ENCODE measurements around the gene VEPH1. TPM values are rescaled to one million over a fixed set of nuclear protein-coding genes. Genes with fewer than 3 reads are reported as not detected.

VEPH1 gene
- total and polyA plus RNA-seq, 5 donors from 2014 or later, result 2.6 TPM; not detected in 4

DNA sequence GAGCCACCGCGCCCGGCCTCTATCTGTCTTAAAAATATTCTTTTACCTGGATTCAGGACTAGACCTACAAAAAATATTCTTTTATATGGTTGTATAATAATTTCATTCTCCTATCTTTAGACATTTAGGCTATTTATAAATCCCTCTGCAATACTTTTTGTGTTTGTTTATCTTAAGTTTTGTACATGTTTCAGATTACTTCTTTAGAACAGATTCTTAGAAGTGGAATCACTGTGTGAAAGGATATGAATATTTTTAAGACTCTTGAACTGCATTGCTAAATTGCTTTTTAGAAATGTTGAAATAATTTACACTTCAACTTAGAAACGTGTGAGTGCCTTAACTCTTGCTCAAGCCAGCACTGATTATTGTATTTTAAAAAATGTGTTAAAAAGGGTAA, 197.8 kb downstream of the VEPH1 start:
- no peaks in the 10 kb centered on the region for H3K36me3 Mint-ChIP-seq
- no peaks in the 10 kb centered on the region for H3K9me3 Mint-ChIP-seq
- DNase-seq (no peak), ATAC-seq (ENCODE audit: low read depth in 2 of 2) (no peak)
- Histone ChIP-seq H3K9me3 (ENCODE audit: control insufficient read depth in 2 of 2, low read length in 2 of 2) (no peaks in the 10 kb centered on the region), H3K36me3 (ENCODE audit: control insufficient read depth, insufficient read depth, low read length) (no peaks in the 10 kb centered on the region), H3K27me3 (ENCODE audit: control insufficient read depth, insufficient read depth, low read length) (no peaks in the 10 kb centered on the region), H3K4me1 (ENCODE audit: control insufficient read depth, insufficient read depth, low read length, poor library complexity, severe bottlenecking) (no peaks in the 10 kb centered on the region), H3K27ac (ENCODE audit: insufficient read depth, low read length, poor library complexity, severe bottlenecking) (no peak overlapping the region), H3K4me3 (ENCODE audit: low read depth, low read length) (no peak overlapping the region)
- peaks cover 2% of the 10 kb centered on the region for H3K27me3 Mint-ChIP-seq
- no peak overlapping the region for H3K27ac Mint-ChIP-seq
- H3K4me1 Mint-ChIP-seq, result peaks cover 0 to 2% (median 0%) of the 10 kb centered on the region in 4 donors
- H3K4me3 Mint-ChIP-seq, result no peak overlapping the region

DNA sequence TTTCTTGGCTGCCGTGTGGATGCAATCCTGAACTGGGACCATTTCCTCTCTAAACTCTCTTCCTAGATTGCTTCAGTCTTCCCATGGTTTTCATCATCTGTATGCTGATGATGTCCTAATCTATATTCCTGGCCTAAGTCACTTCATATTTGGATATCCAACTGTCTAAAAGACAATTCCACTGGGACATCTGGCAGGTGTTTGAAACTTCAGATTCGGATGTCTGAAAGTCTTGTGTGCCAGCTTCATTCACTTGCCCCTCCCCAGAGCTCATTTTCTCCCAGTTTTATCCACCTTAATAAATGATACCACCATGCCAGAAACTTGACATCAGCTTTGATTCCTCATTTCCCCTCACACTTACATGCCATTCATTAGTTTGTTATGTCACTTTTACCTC, 201.5 kb downstream of the VEPH1 start:
- Mint-ChIP-seq H3K4me3 (no peak overlapping the region), H3K9me3 (no peaks in the 10 kb centered on the region), H3K4me1 (peaks cover 0 to 2% (median 0%) of the 10 kb centered on the region in 4 donors), H3K27ac (no peak overlapping the region), H3K36me3 (no peaks in the 10 kb centered on the region), H3K27me3 (no peaks in the 10 kb centered on the region)
- no peak overlapping the region for H3K4me3 ChIP-seq (ENCODE audit: low read depth, low read length)
- no peaks in the 10 kb centered on the region for H3K9me3 ChIP-seq (ENCODE audit: control insufficient read depth in 2 of 2, low read length in 2 of 2)
- DNase-seq (no peak), ATAC-seq (ENCODE audit: low read depth in 2 of 2) (no peak)
- H3K4me1 ChIP-seq (ENCODE audit: control insufficient read depth, insufficient read depth, low read length, poor library complexity, severe bottlenecking), result no peaks in the 10 kb centered on the region
- no peaks in the 10 kb centered on the region for H3K36me3 ChIP-seq (ENCODE audit: control insufficient read depth, insufficient read depth, low read length)
- no peak overlapping the region for H3K27ac ChIP-seq (ENCODE audit: insufficient read depth, low read length, poor library complexity, severe bottlenecking)
- H3K27me3 ChIP-seq (ENCODE audit: control insufficient read depth, insufficient read depth, low read length), result no peaks in the 10 kb centered on the region

DNA sequence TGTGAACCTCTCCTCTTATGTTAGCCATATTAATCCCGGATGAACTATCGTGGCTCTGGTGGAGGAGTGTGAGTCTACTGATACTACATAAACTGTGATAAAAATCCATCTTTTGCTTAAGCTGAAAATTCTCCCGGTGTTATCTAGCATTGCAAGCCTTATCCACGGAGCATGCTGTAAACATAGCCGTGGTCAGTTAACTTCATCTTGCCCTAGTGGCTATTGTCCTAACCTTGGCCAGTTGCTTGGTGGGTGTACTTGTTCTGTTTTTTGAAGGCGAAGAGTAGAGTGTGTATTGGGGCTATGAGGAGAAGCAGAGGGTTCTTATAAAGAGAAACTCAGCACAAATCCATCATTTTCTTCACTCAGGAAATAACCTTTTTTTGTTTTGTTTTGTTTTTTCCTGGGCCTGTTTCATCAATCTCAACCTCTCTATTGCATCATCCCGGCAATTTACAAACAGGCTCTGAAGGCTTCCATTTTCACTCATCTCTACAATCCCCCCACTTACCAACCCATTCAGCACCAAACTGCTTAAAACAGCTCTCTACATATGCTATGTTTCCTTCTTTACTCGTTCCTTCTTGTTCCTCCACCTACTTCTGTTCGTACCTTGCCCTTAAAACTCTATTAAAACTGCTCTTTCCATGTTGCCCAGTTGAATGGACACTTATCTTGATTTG, 202.1 kb downstream of the VEPH1 start:
- H3K36me3 Mint-ChIP-seq, result no peaks in the 10 kb centered on the region
- ATAC-seq (ENCODE audit: low read depth in 2 of 2) (no peak), DNase-seq (no peak)
- H3K4me3 Mint-ChIP-seq, result no peak overlapping the region
- Histone ChIP-seq H3K36me3 (ENCODE audit: control insufficient read depth, insufficient read depth, low read length) (no peaks in the 10 kb centered on the region), H3K27me3 (ENCODE audit: control insufficient read depth, insufficient read depth, low read length) (no peaks in the 10 kb centered on the region), H3K9me3 (ENCODE audit: control insufficient read depth in 2 of 2, low read length in 2 of 2) (no peaks in the 10 kb centered on the region), H3K4me1 (ENCODE audit: control insufficient read depth, insufficient read depth, low read length, poor library complexity, severe bottlenecking) (no peaks in the 10 kb centered on the region), H3K4me3 (ENCODE audit: low read depth, low read length) (no peak overlapping the region), H3K27ac (ENCODE audit: insufficient read depth, low read length, poor library complexity, severe bottlenecking) (no peak overlapping the region)
- no peaks in the 10 kb centered on the region for H3K9me3 Mint-ChIP-seq
- H3K27ac Mint-ChIP-seq, result no peak overlapping the region
- no peaks in the 10 kb centered on the region for H3K27me3 Mint-ChIP-seq
- H3K4me1 Mint-ChIP-seq, result peaks cover 0 to 2% (median 0%) of the 10 kb centered on the region in 4 donors

- no peaks in the 10 kb centered on the region for H3K36me3 Mint-ChIP-seq
- no peak overlapping the region for H3K27ac Mint-ChIP-seq
- ATAC-seq (ENCODE audit: low read depth in 2 of 2) (no peak), DNase-seq (no peak)
- H3K9me3 Mint-ChIP-seq, result no peaks in the 10 kb centered on the region
- Histone ChIP-seq H3K4me1 (ENCODE audit: control insufficient read depth, insufficient read depth, low read length, poor library complexity, severe bottlenecking) (no peaks in the 10 kb centered on the region), H3K9me3 (ENCODE audit: control insufficient read depth in 2 of 2, low read length in 2 of 2) (no peaks in the 10 kb centered on the region), H3K4me3 (ENCODE audit: low read depth, low read length) (no peak overlapping the region), H3K36me3 (ENCODE audit: control insufficient read depth, insufficient read depth, low read length) (no peaks in the 10 kb centered on the region), H3K27ac (ENCODE audit: insufficient read depth, low read length, poor library complexity, severe bottlenecking) (no peak overlapping the region), H3K27me3 (ENCODE audit: control insufficient read depth, insufficient read depth, low read length) (no peaks in the 10 kb centered on the region)
- peaks cover 0 to 2% (median 0%) of the 10 kb centered on the region in 4 donors for H3K4me1 Mint-ChIP-seq
- no peaks in the 10 kb centered on the region for H3K27me3 Mint-ChIP-seq
- no peak overlapping the region for H3K4me3 Mint-ChIP-seq
Measured at GRCh38 chr3:157300094-157300493, 203.1 kb downstream of the VEPH1 start.

DNA sequence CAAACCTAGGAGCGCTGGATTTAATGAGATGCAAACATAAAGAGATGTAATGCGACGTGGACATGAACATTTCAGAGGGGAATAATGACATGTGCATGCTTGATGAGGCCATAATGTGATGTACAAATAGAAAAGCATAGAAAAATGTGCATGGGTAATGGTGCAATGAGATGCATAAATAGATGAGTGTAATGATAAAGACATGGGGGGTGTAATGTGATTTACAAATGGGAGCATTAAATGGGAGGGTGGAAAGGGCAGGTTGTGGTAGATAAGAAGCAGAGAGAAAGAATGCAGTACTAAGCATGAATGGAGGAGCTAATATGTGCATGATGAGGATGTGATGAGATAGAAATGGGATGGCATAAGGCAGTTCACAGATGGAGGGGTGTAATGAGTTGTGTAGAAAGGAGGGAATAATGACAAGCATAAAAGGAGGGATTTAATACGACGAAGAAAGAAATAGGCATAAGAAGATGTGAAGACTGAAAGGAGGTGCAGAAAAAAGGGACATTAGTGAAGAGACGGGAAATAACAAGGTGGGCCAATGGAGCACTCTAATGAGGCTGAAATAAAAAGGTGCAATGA, 205.8 kb downstream of the VEPH1 start:
- H3K27me3 Mint-ChIP-seq, result no peaks in the 10 kb centered on the region
- Histone ChIP-seq H3K4me1 (ENCODE audit: control insufficient read depth, insufficient read depth, low read length, poor library complexity, severe bottlenecking) (no peaks in the 10 kb centered on the region), H3K4me3 (ENCODE audit: low read depth, low read length) (no peak overlapping the region), H3K9me3 (ENCODE audit: control insufficient read depth in 2 of 2, low read length in 2 of 2) (no peaks in the 10 kb centered on the region), H3K36me3 (ENCODE audit: control insufficient read depth, insufficient read depth, low read length) (no peaks in the 10 kb centered on the region), H3K27ac (ENCODE audit: insufficient read depth, low read length, poor library complexity, severe bottlenecking) (no peak overlapping the region), H3K27me3 (ENCODE audit: control insufficient read depth, insufficient read depth, low read length) (no peaks in the 10 kb centered on the region)
- no peaks in the 10 kb centered on the region for H3K36me3 Mint-ChIP-seq
- H3K4me3 Mint-ChIP-seq, result no peak overlapping the region
- no peak overlapping the region for H3K27ac Mint-ChIP-seq
- no peaks in the 10 kb centered on the region for H3K9me3 Mint-ChIP-seq
- no peaks in the 10 kb centered on the region for H3K4me1 Mint-ChIP-seq
- DNase-seq (no peak), ATAC-seq (ENCODE audit: low read depth in 2 of 2) (no peak)

GRCh38 chr3:157294953-157295352, 208.3 kb downstream of the VEPH1 start:
- no peak for ATAC-seq (ENCODE audit: low read depth in 2 of 2)
- Histone ChIP-seq H3K4me1 (ENCODE audit: control insufficient read depth, insufficient read depth, low read length, poor library complexity, severe bottlenecking) (no peaks in the 10 kb centered on the region), H3K9me3 (ENCODE audit: control insufficient read depth in 2 of 2, low read length in 2 of 2) (no peaks in the 10 kb centered on the region), H3K36me3 (ENCODE audit: control insufficient read depth, insufficient read depth, low read length) (no peaks in the 10 kb centered on the region), H3K27me3 (ENCODE audit: control insufficient read depth, insufficient read depth, low read length) (no peaks in the 10 kb centered on the region), H3K27ac (ENCODE audit: insufficient read depth, low read length, poor library complexity, severe bottlenecking) (no peak overlapping the region), H3K4me3 (ENCODE audit: low read depth, low read length) (no peak overlapping the region)
- H3K9me3 Mint-ChIP-seq, result no peaks in the 10 kb centered on the region
- H3K4me1 Mint-ChIP-seq, result no peaks in the 10 kb centered on the region
- H3K4me3 Mint-ChIP-seq, result no peak overlapping the region
- H3K27ac Mint-ChIP-seq, result no peak overlapping the region
- no peaks in the 10 kb centered on the region for H3K27me3 Mint-ChIP-seq
- H3K36me3 Mint-ChIP-seq, result no peaks in the 10 kb centered on the region
- no peak for DNase-seq

- DNase-seq (no peak), ATAC-seq (ENCODE audit: low read depth in 2 of 2) (no peak)
- no peaks in the 10 kb centered on the region for H3K36me3 ChIP-seq (ENCODE audit: control insufficient read depth, insufficient read depth, low read length)
- H3K27ac Mint-ChIP-seq, result no peak overlapping the region
- H3K9me3 ChIP-seq (ENCODE audit: control insufficient read depth in 2 of 2, low read length in 2 of 2), result no peaks in the 10 kb centered on the region
- H3K4me1 ChIP-seq (ENCODE audit: control insufficient read depth, insufficient read depth, low read length, poor library complexity, severe bottlenecking), result no peaks in the 10 kb centered on the region
- H3K4me3 ChIP-seq (ENCODE audit: low read depth, low read length), result no peak overlapping the region
- no peaks in the 10 kb centered on the region for H3K36me3 Mint-ChIP-seq
- no peaks in the 10 kb centered on the region for H3K4me1 Mint-ChIP-seq
- H3K9me3 Mint-ChIP-seq, result no peaks in the 10 kb centered on the region
- H3K27me3 ChIP-seq (ENCODE audit: control insufficient read depth, insufficient read depth, low read length), result no peaks in the 10 kb centered on the region
- H3K4me3 Mint-ChIP-seq, result no peak overlapping the region
- no peak overlapping the region for H3K27ac ChIP-seq (ENCODE audit: insufficient read depth, low read length, poor library complexity, severe bottlenecking)
- no peaks in the 10 kb centered on the region for H3K27me3 Mint-ChIP-seq
Measured at GRCh38 chr3:157294491-157294890, 208.7 kb downstream of the VEPH1 start.

DNA sequence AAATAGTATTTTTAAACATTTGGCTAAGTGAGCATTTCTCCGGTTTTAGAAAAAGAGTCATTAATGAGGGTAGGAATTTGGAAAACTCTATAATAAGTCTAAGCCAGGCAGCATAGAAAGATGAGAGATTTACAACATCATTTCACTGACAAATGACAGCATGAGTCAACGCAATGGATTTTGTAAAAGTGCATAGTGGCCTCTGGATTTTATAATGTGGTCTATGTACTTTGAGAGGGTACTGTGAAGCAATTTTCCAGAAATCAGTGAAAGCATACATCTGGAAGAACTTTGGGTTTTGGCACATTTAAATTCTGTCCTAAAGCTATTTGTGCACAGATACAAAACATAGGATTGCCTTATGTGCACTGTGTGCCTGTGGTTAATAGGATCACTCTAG, 212.4 kb downstream of the VEPH1 start:
- no peak overlapping the region for H3K4me3 Mint-ChIP-seq

More for the DNA sequence above, 212.4 kb downstream of the VEPH1 start:
- Mint-ChIP-seq H3K27ac (no peak overlapping the region), H3K27me3 (no peaks in the 10 kb centered on the region), H3K9me3 (no peaks in the 10 kb centered on the region), H3K4me1 (no peaks in the 10 kb centered on the region), H3K36me3 (no peaks in the 10 kb centered on the region)
- Histone ChIP-seq H3K9me3 (ENCODE audit: control insufficient read depth in 2 of 2, low read length in 2 of 2) (no peaks in the 10 kb centered on the region), H3K27me3 (ENCODE audit: control insufficient read depth, insufficient read depth, low read length) (no peaks in the 10 kb centered on the region), H3K4me1 (ENCODE audit: control insufficient read depth, insufficient read depth, low read length, poor library complexity, severe bottlenecking) (no peaks in the 10 kb centered on the region), H3K36me3 (ENCODE audit: control insufficient read depth, insufficient read depth, low read length) (no peaks in the 10 kb centered on the region), H3K4me3 (ENCODE audit: low read depth, low read length) (no peak overlapping the region), H3K27ac (ENCODE audit: insufficient read depth, low read length, poor library complexity, severe bottlenecking) (no peak overlapping the region)
- DNase-seq, result no peak
- no peak for ATAC-seq (ENCODE audit: low read depth in 2 of 2)
